Stimulated activated CD4-positive, alpha-beta T cell treated with anti-CD3 and anti-CD28 coated beads, Interleukin-1b, Interleukin-23, amount 100 ng/mL, for 24 hours (primary cell): Measurements from ENCODE around the gene OTUB2.

ENCODE experiments used
- DNase-seq, 4 experiments: peaks; one replicate each; pipeline ENCODE4 v3.0.0-alpha.2; 2020; ENCODE audit warnings: low read depth in 4 of 4, low spot score in 1 of 4

Gene OTUB2

DNA sequence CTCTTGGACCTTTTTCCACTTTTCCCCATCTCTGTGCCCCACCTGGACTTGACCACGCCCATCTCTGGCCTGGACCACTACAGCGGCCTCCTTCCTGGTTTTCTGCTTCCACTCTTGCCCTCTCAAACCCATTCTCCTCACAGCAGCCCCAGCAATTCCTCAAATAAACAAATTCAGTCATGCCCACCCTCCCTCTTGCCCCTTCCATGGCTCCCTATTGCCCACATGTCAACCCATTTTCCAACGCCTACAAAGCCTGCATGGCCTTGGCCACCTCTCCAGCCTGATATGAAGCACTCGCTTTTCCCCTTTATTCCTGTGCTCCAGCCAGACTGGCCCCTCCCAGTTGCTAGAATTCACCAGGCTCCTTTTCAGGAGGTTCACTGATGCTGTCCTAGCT lies 5.9 kb upstream of the OTUB2 start:
- no peak for DNase-seq

DNA sequence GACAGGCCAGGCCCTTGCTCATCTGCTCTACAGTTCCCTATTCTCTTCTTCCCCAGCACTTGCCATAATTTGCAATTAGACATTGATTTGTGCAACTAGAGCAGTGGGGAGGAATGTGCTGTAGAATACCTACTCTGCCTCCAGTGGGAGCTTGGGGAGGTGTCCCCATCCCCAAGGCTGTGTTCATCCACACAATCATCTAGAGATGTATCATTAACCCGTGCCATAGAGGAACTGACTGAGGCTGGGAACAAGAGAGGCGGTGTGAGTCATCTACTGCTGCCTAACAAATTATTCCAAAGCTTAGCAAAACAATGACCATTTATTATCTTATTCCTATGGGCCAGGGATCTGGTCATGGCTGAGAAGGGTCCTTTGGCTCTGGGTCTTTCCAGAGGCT lies 5.1 kb upstream of the OTUB2 start:
- DNase-seq: no peak

DNA sequence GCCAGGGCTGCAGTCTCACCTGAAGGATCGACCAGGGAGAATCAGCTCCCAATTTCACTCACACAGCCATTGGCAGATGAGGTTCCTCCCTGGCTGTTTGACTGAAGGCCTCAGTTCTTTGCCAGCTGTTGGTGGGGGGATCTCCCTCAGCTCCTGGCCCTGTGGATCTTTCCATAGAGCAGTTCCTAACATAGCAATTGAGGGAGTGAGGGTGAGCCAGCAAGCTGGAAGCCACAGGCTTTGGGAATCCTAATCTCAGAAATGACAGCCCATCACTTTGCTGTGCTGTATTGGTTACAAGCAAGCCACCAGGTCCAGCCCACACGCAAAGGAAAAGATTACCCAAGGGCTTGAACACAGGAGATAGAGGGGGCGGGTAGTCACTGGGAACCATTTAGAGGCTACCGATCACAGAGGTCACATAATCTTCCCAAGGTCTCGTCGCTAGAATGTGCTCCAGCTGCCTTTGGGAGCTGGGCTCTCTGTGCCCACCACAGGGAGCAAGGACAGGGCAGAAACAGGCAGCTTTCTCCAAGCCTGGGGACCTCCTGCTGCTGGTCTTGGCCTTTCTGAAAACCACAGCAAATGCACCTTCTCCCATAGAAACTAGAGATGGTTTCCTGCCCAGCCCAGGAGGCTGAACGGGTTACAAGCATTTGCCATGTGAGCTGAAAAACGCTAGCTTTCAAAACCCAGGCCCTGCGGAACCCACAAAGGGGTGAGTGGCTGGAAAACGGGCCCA lies 4.6 kb upstream of the OTUB2 start:
- no peak for DNase-seq

DNA sequence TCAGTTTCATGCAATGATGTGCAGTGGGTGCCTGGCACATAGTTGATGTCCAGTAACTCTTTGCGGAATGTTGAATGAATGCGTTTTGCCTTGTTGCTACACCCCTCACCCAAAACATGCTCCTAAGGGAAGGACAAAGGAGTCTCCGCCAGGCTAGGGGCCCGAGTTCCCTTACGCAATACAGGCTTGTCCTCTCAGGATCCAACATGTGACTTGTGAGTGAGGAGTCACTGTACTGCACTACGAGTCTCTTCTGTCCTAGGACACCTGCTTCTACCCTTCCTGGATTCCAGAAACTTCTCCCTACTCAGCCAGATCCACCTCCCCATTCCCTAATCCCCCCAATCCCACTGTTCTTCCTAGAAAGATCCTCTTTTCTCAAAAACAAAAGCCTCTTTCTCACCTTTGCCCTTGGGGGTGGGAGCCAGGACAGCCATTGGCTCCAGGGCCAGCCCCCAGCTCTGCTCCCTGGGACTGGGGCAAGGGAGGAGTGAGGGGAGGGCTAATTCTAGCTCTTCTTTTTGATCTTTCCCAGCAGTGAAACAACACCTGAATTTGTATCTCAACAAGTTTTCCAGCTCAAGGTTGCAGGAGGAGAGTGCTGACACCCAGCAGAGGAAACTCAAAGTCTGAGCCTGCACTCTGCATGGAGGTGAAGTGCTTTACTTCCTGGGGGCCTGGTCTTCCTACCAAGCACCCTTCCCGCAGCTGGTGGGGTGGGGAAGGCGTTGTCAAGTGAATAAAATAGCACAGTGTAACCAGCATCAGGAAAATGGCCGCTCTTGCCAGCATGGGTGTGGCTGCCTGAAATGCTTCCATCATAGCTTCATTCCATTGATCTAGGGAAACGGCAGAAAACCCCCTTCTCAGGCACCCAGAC lies 3.4 kb upstream of the OTUB2 start:
- DNase-seq: no peak

DNA sequence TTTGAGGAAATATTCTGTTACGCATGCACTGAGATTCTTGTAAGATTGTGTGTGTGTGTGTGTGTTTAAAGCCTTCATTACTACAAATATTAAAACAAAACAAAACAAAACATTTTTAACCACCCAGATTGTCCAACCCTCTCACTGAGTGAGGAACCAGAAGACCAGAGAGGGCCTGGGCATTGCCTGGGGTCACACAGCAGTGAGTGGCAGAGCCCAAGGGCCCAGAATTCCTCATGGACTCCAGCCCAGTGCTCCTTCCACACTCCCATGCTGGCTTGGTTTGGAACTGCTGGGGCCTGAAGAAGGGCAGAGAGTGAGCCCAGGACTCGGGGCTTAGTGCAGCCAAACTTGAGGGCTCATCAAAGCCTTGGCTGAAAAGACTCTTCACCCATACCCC lies 1.6 kb upstream of the OTUB2 start:
- DNase-seq: no peak

DNA sequence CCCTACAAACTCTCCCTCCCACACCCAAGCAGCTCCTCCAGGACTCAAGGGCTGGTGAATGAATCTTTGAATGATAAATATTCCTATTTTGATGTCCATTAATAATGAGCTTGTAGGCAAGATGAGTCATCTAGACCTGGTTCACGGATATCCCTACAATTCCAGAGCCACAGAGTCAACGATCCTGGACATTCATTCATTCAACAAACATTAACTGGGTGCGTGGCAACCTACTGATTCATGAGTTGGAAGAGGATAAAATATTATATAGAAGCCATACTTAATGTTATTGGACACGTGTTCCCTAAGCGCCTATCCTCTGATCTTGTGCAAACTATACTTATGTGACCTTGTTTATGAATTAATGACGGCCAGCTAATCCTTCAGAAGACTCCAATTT lies 420 bp upstream of the OTUB2 start:
- DNase-seq: no peak

DNA sequence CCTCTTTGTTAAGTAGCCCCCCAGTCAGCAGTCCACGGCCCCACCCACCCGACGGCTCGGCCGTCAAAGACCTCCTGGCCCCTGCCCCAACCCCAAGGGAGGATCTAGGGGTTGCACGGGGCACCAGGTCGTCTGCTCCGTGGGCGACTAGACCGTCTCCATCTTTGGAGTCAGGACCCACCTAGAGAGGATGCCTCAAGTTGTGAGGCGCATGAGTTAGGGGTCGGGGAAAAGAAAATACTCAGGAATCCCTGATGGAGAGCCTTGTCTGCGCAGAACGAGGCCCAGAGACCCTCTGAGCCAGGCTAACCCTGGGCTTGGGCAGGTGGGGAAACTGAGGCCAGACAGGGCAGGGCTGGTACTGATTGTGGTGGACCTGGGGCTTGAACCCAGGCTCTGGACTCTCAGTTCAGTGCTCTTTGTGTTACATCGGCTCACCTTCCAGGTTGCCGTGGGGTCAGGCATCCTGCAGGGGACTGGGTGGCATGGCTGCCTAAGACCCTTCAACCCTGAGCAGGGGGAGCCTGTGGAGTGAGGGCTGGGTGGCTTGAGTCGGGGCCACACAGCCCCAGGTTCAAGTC lies 839 bp downstream of the OTUB2 start:
- no peak for DNase-seq

DNA sequence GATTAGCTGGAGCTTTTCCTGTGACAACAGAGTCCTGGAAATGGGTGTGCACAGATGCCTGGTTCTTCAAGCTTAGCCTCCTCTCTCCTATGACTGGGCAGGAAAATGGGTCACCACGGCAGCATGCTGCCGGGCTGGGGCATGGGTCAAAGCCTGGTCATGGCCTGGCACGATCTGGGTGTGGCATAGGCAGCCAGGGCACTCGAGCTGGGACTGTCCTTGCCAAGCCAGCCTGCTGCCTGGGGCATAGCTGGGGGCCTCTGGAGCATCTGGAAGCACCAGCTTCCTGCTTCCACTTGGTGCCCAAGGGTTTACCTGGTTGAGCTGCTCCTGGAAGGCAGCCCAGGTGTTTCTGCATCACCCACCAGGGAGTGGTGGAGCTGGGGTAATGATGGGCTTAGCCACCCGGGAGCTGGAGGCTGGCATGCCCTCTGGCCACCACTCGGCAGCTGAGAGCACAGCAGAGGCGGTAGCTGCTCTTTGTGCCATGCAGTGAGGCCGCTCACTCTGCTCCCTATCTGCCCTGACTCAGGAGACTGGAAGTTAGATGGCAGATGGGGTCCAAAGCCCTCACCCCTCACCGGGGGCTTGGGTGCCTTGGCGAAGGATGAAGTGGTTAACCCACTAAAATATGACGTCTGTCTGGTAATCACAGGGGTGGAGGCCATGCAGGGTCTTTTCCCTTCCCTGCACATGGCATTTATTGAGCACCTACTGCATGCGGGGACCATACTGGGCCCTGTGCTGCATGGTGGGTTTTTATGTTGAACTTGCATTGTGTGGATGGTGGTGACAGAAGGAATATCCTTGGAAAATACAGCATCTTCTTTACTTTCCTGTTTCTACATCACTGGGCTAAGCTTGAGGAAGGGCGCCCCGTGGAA lies 1.7 kb downstream of the OTUB2 start:
- DNase-seq: no peak

DNA sequence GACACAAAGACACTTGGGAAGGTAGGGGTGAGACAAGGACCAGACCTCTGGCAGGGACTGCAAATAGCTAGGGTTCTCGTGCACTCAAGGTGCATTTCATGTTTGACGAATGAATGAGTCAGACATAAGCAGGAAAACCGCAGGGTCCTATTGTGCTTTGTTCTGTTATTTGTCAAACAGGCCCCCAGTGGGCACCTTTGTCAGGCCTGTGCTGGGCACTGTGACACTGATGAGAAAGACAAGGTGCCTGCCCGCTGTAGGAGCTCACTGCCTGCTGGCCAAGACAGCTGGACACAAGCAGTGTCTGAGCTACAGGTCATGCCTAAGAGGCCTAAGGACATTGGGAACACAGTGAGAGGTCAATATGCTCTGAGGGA lies 2.3 kb downstream of the OTUB2 start:
- DNase-seq: no peak

DNA sequence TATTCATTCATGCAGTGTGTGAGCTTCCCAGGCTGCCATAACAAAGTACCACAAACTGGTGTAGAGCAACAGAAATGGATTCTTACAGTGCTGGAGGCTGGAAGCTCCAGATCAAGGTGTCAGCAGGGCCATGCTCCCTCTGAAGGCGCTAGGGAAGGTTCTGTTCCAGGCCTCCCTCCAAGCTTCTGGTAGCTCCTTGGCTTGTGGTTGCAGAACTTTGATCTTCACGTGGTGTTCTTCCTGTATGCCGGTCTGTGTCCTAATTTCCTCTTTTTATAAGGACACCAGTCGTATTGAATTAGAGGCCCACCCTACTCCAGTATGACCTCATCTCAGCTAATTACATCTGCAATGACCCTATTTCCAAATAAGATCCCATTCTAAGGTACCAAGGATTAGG lies 3.1 kb downstream of the OTUB2 start:
- DNase-seq: no peak

DNA sequence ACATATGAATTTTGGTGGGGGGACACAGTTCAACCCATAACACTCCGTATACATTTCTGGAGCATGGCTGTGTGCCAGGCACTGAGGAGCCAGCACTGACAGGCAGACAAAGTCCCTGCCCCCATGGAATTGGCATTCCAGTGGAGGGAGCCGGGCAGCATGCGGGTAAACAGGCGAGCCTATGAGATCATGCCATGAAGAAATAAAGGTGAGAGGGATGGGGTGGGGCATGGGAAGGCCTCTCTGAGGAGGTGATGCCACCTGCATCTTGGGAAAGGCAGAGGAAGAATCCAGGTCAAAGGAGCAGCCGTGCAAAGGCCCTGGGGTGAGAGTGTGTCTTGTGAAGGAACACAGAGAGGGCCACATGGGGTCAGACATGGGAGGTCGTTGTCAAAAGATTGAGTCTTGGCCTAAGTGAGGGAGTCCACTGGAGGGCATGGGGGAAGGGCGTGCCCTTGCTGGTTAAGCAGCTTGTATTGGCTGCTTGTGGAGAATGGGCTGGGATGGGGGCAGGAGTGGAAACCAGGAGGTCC lies 3.6 kb downstream of the OTUB2 start:
- no peak for DNase-seq

DNA sequence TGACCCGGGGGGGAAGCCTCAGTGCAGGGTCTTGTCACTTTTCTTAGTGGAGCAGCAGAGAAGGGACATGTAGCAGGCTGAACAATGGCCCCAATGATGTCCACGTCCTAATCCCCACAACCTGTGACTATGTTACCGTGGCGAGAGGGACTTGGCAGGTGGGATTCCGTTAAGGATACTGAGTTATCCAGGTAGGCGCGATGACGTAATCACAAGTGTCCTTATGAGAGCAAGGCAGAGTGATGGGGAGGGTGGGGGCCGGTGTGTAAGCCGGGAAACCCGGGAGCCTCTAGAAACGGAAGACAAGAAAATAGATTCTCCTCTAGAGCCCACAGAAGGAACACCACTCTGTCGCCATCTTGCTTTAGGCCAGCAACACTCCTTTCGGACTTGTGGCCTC lies 4.4 kb downstream of the OTUB2 start:
- DNase-seq: no peak

DNA sequence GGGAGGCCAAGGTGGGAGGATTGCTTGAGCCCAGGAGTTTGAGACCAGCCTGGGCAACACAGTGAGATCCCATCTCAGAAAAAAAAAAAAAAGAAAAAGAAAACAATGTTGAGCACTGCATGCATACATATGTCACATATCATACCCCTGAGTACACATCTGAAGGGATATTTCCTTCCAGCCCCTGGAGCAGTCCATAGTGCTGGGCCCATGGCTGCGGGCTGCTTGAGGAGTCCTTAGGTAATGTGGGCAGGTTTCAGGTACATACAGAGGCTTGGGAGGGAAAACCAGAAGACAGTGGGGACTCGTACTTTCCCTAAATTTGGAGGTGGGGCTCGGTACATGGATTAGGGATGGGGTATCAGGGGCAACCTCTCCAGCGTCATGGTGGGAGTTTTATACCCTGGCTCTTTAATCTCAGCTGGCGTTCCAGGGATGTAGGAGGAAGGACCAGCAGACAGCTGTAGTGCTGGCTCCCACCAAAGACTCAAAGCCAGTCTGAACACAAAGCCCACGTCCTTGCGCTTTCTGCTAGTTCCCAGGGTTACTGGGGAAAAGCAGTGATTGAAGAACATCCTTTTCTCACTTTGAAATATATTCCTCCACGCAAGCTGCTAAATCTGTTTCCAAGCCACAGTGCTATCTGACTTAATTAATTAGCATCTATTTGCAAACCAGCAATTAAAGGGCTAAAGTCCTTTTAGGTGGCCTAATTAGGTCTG lies 5.2 kb downstream of the OTUB2 start:
- DNase-seq: no peak

DNA sequence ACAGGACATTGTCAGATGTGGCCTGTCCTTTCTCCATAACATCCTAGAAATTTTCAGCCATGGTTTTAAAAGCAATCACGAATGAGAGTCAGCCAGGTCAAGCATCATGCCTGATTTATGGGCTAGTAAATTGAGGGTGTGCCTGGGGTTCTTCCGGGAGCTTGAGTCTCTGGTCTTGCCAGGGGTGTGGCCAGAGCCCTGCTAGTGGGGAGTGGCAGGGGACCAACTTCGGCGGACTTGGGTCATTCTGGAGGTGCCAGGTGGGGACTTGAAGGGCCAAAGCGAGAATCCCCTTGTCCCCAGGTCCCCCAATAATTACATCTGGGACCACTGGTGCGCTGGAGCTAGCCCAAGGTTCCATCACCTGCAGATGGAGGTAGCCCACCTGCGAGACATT lies 5.7 kb downstream of the OTUB2 start:
- DNase-seq: no peak

DNA sequence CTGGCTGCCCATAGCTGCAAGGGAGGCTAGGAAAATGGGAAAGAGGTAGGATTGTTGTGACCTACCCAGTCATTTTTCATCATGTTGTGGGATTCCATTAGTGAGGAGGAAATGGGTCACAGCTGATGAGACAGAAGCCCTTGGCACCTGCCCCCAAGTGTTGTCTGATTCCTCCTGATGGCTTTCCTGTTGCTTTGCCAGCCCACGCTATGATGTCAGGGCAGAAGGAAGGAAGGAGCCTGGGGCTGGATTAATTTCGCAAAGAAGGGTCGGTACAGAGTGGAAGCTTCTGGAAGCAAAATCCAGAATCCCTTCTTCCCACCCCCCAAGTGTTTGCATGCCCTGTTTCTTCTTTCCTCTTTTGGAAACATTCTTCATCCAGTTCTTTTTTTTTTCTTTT lies 8.7 kb downstream of the OTUB2 start:
- DNase-seq: no peak

DNA sequence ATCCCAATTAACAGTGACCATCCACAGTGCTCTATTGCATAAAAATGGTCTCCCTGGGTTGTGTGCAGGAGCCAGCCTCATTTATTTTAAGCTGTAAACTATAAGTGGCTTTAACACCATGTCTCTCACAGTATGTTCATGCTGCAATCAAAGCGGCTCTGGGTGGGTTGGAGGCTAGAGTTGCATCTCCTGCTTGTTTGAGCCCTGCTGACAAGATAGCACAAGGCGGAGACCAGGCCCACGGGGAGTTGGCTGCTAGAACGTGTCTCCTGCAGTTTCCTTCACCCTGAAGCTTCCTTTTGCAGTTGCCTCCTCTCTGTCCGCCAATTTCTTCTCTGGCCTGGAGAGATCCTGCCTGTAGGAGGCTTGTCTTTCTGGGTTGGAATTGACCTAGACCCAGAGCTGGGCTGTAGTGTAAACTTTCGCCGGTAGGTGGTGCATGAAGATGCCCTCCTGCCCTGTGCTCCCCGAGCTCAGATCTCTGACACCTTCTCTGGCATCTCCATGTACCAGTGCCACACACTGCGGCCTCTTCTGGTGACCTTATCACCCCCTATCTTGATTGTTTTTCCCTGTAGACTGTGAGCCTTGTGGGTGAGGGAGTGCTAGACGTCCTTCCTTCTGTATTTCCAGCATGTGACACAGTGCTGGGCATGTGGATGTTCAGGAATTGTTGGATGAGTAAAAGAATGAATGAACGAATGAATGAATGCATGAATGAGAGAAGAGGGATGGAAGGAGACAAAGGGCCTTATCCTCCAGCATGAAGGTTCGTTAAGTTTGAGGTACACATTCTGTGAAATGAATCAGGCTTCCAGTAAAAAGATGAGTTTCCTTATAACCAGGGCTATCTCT lies 10.4 kb downstream of the OTUB2 start:
- DNase-seq: peak; percentile 54 to 68 (median 66)

DNA sequence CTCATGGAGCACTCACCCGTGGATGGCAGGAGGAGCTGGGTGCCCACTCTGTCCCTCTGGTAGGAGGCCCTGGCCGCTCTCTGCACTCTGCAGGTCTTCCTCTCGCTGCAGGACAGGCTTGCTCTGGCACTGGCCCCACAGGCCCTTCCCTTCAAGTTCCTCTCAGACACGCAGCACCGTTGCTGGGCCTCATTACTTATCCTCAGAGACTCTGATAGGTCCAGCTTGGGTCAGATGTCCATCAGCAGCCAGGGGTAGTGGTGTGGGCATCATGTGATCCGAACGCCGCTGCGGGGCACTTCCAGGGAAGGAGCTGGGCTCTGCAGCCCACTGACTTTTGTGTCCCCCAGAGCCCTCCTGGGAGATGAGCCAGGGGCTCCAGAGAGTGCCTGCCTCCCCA lies 11.8 kb downstream of the OTUB2 start:
- DNase-seq: no peak

DNA sequence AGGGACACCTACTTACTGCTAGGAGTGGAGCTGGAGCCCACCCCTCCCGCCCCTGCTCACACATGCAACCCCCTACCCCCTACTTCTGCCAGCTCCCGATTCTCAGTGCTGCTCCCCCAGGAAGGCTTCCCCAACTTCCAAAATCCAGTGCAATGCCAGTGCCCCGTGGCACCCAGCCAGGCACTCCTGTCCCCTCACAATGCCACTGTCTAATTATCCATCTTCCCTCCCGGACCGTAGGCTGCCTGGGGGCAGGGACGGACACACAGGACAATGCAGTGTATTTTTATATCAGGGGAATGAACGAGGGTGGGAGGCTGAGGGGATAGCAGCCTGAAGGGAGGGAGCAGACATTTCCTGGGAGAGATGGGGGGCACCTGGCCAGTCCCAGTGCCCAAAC lies 12.4 kb downstream of the OTUB2 start:
- no peak for DNase-seq

DNA sequence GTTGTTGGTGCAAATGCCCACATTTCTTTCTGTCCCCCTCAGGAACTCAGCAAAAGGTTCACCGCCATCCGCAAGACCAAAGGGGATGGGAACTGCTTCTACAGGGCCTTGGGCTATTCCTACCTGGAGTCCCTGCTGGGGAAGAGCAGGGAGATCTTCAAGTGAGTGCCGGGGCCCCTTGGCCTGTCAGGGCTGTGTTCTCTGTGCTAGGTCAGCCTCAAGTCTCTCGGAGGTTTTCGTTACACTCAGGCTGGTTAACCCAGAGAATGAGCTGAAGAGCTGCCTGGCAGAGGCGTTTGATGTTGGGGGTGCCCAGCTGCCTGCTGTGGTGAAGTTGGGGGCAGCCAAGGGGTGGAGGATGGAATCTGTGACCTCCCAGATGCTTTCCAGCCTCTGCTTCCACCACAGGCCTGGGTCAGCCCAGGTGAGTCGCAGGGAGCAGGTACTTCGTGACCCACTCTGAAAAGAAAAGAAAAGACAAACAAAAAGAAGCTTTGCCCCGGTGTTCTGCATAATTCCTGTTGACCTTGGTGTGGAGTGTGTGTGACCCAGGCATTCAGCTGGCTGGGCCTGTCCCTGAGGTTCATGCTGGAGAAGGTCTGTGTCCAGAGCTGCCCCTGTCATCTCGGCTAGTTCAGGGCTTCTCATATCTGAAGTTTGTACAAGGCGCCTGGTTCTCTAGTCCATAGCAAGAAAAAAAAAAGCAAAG lies 12.9 kb downstream of the OTUB2 start:
- no peak for DNase-seq
